ENCODE measurements around the gene CDADC1.

DNA sequence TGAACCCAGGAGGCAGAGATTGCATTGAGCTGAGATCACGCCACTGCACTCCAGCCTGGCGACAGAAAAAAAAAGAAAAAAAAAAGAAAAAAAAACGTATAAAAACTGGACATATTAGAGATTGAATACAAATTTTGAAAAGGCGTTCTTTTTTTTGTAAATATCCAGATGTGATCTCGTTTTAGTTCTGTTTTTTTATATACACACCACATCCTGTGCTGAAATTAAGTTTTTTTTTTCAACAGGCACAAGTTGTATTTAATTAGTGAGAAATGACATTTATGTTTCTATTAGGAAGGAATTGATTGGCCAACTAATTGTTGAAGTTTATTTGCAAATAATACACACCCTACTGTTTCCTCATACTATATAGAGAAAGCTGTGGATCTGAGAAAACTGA lies 3.6 kb downstream of the CDADC1 start:
- TF ChIP-seq EZH2 (IDR thresholded peaks at IDR 0.05; ENCODE audit: insufficient read depth, low read length) = no peak
- TF ChIP-seq, protein P1, sequence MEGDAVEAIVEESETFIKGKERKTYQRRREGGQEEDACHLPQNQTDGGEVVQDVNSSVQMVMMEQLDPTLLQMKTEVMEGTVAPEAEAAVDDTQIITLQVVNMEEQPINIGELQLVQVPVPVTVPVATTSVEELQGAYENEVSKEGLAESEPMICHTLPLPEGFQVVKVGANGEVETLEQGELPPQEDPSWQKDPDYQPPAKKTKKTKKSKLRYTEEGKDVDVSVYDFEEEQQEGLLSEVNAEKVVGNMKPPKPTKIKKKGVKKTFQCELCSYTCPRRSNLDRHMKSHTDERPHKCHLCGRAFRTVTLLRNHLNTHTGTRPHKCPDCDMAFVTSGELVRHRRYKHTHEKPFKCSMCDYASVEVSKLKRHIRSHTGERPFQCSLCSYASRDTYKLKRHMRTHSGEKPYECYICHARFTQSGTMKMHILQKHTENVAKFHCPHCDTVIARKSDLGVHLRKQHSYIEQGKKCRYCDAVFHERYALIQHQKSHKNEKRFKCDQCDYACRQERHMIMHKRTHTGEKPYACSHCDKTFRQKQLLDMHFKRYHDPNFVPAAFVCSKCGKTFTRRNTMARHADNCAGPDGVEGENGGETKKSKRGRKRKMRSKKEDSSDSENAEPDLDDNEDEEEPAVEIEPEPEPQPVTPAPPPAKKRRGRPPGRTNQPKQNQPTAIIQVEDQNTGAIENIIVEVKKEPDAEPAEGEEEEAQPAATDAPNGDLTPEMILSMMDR (IDR thresholded peaks at IDR 0.05; ENCODE audit: insufficient read depth, low read depth, low read length) = no peak
